Colonic mucosa (tissue), 4 donors: Measurements from ENCODE around the gene HELZ2. TPM values are rescaled to one million over a fixed set of nuclear protein-coding genes. Genes with fewer than 3 reads are reported as not detected.

ENCODE experiments used
- DNase-seq: peaks from one replicate; pipeline ENCODE4 v3.0.0-alpha.2; 2020
- H3K27ac ChIP-seq: fragments of 200-600 bp; one replicate; pipeline ENCODE4 v1.8.0; 2021
- H3K27me3 ChIP-seq: fragments of 200-600 bp; one replicate; pipeline ENCODE4 v1.8.0; 2021
- H3K36me3 ChIP-seq: fragments of 200-600 bp; one replicate; pipeline ENCODE4 v1.8.0; 2021
- H3K4me1 ChIP-seq: fragments of 200-600 bp; one replicate; pipeline ENCODE4 v1.8.0; 2021; ENCODE audit warnings: mild to moderate bottlenecking
- H3K4me3 ChIP-seq: fragments of 200-600 bp; one replicate; pipeline ENCODE4 v1.8.0; 2021
- H3K9ac ChIP-seq, 2 donors: one replicate each; pipeline ENCODE4 v1.7.0; 2013; ENCODE audit warnings: control low read depth in 2 of 2, low read depth in 2 of 2, low read length in 2 of 2
- H3K9me3 ChIP-seq: fragments of 200-600 bp; one replicate; pipeline ENCODE4 v1.8.0; 2021
- intact Hi-C: fragments of 100-400 bp; cut with DNase I; formaldehyde crosslinking; loops from one replicate; pipeline ENCODE4 v1.14.1; 2022
- total RNA-seq, 2 donors: library from RNA; stranded (reverse); fragmentation: NEBNext Ultra II Directional in 1 of 2; extraction: Animal tissue kit (Norgen Biotek cat#: 25700) in 1 of 2; gene quantifications; one replicate each; pipeline ENCODE4 v1.2.1, GENCODE V29; 2021
- TF ChIP-seq, protein P1 (sequence below): fragments of 200-600 bp; IDR thresholded peaks from one replicate; pipeline ENCODE4 v1.8.0; 2022; ENCODE audit warnings: antibody characterized with exemption, mild to moderate bottlenecking
- donor health status: healthy.
- donor health status: DM: no; HTN: no; CAD: no.
- donor health status: DM: no; HTN: no; CAD: no.

The HELZ2 gene
- total RNA-seq, 2 donors from 2014 or later = 36.3 to 38.0 TPM

DNA sequence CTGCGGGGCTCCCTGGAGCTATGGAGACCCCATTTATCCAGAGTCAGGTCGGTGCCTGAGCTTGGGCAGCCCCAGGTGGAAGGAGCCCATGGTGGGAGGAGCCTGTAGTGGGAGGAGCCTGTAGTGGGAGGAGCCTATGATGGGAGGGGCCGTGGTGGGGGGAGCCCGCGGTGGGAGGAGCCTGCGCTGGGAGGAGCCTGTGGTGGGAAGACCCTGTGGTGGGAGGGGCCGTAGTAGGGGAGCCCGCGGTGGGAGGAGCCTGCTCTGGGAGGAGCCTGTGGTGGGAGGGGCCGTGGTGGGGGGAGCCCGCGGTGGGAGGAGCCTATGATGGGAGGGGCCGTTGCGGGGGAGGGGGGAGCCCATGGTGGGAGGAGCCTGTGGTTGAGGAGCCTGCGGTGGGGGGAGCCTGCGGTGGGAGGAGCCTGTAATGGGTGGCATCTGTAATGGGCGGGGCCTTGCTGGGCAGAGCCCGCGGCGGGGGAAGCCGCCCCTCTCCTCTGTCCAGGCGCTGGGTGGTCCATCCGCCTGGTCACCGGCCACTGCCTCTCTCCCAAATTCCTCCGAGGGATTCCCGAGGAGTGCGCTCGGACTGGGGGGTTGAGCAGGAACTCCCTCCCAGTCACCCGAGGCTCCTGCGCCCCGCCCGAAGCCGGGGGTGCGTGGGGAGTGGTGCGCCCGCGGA, 20.6 kb downstream of the HELZ2 start:
- intact Hi-C loops = no loop called here
- peak; percentile 85 for DNase-seq
- Histone ChIP-seq H3K9me3 (no peaks in the 10 kb centered on the region), H3K4me3 (peak overlapping the region; percentile 54), H3K27ac (no peak overlapping the region), H3K4me1 (no peaks in the 10 kb centered on the region), H3K9ac (peak overlapping the region; percentile 12 to 16), H3K27me3 (peaks cover 4% of the 10 kb centered on the region), H3K36me3 (no peaks in the 10 kb centered on the region)
- TF ChIP-seq, protein P1, sequence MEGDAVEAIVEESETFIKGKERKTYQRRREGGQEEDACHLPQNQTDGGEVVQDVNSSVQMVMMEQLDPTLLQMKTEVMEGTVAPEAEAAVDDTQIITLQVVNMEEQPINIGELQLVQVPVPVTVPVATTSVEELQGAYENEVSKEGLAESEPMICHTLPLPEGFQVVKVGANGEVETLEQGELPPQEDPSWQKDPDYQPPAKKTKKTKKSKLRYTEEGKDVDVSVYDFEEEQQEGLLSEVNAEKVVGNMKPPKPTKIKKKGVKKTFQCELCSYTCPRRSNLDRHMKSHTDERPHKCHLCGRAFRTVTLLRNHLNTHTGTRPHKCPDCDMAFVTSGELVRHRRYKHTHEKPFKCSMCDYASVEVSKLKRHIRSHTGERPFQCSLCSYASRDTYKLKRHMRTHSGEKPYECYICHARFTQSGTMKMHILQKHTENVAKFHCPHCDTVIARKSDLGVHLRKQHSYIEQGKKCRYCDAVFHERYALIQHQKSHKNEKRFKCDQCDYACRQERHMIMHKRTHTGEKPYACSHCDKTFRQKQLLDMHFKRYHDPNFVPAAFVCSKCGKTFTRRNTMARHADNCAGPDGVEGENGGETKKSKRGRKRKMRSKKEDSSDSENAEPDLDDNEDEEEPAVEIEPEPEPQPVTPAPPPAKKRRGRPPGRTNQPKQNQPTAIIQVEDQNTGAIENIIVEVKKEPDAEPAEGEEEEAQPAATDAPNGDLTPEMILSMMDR = no peak

DNA sequence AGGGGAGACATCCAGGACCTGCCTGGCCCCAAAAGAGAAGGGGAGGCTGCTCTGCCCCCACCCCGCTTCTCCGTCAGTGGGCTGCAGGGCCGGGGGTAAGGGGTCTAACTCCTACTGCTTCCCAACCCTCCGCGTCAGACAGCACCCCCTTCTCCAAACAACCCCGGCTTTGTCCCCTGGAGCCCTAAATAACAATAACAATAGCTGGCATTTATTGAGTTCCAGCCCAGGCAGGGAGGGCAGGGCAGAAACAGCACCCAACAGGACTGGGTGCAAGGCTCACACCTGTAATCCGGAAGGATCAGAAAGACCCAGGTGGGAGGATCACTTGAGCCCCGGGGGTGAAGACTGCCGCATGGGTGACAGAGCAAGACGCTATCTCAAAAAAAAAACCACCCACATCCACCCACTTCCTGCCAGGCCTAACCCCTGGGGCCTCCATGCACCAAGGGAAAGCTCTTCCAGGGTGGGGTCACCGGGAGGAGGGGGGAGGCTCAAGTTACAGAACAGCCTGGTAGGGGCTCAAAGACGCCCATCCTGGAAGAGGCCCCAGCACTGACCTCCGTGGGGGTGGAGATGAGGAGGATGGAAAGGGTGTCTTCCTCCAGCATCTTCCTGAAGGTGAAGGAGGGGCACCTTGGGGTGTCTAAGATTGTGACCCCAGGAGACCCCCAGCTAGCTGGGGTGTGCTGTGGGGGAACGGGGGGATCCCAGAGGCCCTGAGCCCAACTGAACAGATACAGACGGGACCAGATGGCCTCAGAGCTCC, 21.4 kb downstream of the HELZ2 start:
- H3K4me3 ChIP-seq = no peak overlapping the region
- H3K9ac ChIP-seq = peak overlapping the region in 1 of 2 donors; percentile 7
- TF ChIP-seq, protein P1 = no peak
- H3K4me1 ChIP-seq = no peaks in the 10 kb centered on the region
- H3K36me3 ChIP-seq = no peaks in the 10 kb centered on the region
- intact Hi-C loops = no loop called here
- no peaks in the 10 kb centered on the region for H3K9me3 ChIP-seq
- peaks cover 5% of the 10 kb centered on the region for H3K27me3 ChIP-seq
- DNase-seq = no peak
- no peak overlapping the region for H3K27ac ChIP-seq

DNA sequence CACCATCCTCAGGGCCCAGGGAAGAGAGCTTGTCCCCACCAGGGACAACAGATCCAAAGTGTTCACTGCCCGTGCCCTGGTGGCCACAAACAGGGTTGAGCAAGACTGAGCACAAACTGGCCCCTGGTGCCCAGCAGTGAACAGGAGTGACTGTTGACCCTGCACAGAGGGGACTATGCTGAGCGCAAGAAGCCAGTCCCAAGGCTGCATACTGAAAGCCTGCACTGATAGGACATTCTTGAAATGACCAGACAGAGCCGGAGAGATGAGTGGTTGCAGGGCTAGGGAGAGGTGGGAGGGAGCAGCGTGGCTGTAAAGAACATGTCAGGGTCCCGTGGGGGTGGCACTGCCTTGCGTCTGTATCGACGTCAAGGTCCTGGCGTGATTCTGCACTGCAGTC, 23.0 kb downstream of the HELZ2 start:
- Histone ChIP-seq H3K27me3 (peaks cover 12% of the 10 kb centered on the region), H3K27ac (no peak overlapping the region), H3K4me3 (no peak overlapping the region), H3K9ac (no peak overlapping the region), H3K4me1 (no peaks in the 10 kb centered on the region), H3K36me3 (no peaks in the 10 kb centered on the region), H3K9me3 (no peaks in the 10 kb centered on the region)
- TF ChIP-seq, protein P1 = no peak
- no peak for DNase-seq
- intact Hi-C loops = no loop called here

DNA sequence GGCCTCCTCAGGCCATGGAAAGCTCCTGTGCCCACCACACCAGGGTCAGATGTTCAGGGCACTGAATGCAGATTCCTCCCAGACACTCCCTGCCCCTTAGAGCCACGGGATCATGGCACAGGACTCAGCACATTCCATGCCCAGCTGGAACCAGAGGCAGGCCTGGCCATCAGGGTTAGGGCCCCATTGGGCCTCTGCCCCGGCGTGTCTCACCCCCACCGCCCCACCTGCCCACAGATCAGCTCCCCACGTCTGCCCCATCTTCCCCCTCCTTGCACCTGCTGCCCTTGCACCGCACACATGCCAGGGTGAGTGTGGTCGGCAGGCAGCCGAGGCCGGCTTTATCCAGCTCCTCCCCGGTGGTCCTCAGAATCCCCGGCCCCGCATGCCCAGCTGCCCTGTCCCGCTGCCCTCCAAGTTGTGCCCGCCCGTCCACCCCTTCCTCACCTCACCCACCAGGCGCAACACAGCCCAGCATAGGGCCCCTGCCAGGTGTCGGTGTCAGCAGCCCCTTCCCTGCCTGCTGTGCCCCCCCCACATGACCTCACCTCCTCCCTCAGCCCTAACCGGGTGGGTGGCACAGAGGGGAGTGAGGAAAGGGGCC, 24.3 kb downstream of the HELZ2 start:
- TF ChIP-seq, protein P1 = no peak
- no peak overlapping the region for H3K9ac ChIP-seq
- no peaks in the 10 kb centered on the region for H3K9me3 ChIP-seq
- no peak overlapping the region for H3K27ac ChIP-seq
- no peak for DNase-seq
- H3K4me3 ChIP-seq = no peak overlapping the region
- H3K4me1 ChIP-seq = peaks cover 6% of the 10 kb centered on the region
- H3K36me3 ChIP-seq = no peaks in the 10 kb centered on the region
- intact Hi-C loops = loop anchor here (10.0 kb wide), 1 partner anchor 315 kb away; the partner anchor contains the start of genes ABHD16B and TPD52L2
- H3K27me3 ChIP-seq = peaks cover 12% of the 10 kb centered on the region

DNA sequence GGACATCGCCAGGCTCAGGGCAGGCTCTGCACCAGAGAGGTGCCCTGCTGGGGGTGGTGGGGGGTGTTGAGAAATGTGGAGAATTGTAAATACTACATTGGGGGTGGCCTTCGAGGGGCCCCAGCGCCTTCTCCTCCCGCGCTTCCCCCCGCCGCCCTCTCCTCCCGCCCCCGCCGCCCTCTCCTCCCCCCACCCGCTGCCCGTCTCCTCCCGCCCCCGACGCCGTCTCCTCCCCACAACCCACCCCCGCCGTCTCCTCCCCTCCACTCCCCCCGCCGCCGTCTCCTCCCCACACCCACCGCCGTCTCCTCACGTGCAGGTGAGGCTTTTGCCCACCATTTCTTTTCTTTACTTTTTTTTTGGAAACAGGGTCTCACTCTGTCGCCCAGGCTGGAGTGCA, 25.0 kb downstream of the HELZ2 start:
- H3K27me3 ChIP-seq = peaks cover 12% of the 10 kb centered on the region
- DNase-seq = no peak
- no peak overlapping the region for H3K27ac ChIP-seq
- TF ChIP-seq, protein P1 = no peak
- peaks cover 11% of the 10 kb centered on the region for H3K4me1 ChIP-seq
- no peaks in the 10 kb centered on the region for H3K36me3 ChIP-seq
- no peak overlapping the region for H3K4me3 ChIP-seq
- intact Hi-C loops = loop anchor here (10.0 kb wide), 1 partner anchor 316 kb away; the partner anchor contains the start of genes ABHD16B and TPD52L2
- H3K9me3 ChIP-seq = no peaks in the 10 kb centered on the region
- H3K9ac ChIP-seq = no peak overlapping the region
